ENCODE measurements around the gene EXOC4. TPM values are rescaled to one million over a fixed set of nuclear protein-coding genes. Genes with fewer than 3 reads are reported as not detected.

The EXOC4 gene
- total and polyA plus RNA-seq, 2 of the 13 experiments (the other 11 are each of a cell fraction or from before 2014, with no cell fraction given), result 22.5 to 39.0 TPM

DNA sequence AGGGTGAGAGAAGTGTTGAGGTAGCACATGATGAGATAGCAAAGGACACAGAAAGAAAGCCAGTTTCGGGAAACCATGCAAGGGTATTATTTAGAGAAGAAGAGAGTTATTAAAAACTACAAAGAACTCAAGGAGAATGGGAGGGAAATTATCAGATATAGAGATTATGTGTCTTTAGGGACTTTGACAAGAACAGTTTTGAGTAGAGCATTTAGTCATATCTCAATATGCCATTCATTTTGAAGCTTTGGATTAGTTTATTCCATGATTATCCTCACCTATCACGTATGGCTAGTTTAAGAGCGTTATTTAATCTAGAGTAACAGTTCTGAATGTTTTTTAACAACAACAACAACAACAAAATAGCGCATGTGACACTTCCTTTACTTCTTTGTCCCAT lies 409.4 kb downstream of the EXOC4 start (continued):
- TF ChIP-seq, protein P1, sequence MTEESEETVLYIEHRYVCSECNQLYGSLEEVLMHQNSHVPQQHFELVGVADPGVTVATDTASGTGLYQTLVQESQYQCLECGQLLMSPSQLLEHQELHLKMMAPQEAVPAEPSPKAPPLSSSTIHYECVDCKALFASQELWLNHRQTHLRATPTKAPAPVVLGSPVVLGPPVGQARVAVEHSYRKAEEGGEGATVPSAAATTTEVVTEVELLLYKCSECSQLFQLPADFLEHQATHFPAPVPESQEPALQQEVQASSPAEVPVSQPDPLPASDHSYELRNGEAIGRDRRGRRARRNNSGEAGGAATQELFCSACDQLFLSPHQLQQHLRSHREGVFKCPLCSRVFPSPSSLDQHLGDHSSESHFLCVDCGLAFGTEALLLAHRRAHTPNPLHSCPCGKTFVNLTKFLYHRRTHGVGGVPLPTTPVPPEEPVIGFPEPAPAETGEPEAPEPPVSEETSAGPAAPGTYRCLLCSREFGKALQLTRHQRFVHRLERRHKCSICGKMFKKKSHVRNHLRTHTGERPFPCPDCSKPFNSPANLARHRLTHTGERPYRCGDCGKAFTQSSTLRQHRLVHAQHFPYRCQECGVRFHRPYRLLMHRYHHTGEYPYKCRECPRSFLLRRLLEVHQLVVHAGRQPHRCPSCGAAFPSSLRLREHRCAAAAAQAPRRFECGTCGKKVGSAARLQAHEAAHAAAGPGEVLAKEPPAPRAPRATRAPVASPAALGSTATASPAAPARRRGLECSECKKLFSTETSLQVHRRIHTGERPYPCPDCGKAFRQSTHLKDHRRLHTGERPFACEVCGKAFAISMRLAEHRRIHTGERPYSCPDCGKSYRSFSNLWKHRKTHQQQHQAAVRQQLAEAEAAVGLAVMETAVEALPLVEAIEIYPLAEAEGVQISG (CRISPR knock-in tag; IDR thresholded peaks at IDR 0.05), result no peak
- TF ChIP-seq ELK4 (CRISPR knock-in tag; IDR thresholded peaks at IDR 0.05; ENCODE audit: borderline replicate concordance), result no peak
- TF ChIP-seq, protein P2, sequence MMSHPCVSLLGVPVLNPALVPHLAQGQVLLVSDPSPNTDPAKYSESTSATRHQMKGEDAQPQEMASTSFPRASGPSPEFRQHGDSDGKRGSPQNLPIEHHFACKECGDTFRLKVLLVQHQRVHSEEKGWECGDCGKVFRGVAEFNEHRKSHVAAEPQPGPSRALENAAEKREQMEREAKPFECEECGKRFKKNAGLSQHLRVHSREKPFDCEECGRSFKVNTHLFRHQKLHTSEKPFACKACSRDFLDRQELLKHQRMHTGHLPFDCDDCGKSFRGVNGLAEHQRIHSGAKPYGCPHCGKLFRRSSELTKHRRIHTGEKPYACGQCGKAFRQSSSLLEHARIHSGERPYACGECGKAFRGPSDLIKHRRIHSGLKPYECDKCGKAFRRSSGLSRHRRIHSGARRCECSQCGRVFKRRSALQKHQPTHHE (CRISPR knock-in tag; IDR thresholded peaks at IDR 0.05; ENCODE audit: borderline replicate concordance), result no peak
- no peak for TF ChIP-seq NKX3-1 (CRISPR knock-in tag; IDR thresholded peaks at IDR 0.05)
- TF ChIP-seq ELF4 (CRISPR knock-in tag; IDR thresholded peaks at IDR 0.05; ENCODE audit: borderline replicate concordance), result no peak

DNA sequence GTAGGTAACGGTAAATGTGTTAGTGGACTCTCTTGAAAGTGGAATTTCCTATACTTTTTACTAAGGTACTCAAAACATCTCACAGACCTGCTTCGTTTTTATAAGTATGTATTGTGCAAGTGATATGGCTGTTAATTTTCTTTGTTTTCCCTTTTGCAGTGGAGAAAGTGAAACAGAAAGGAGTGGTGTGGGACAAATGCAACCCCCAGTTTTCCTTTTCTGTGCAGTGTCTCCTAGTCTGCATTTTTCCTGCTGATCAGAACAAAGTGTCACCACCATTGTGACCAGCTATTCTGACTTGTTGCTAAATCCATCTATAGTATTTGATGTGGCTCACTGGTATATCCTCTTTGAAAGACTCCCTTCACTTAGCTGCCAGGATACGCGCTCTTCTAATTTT lies 410.0 kb downstream of the EXOC4 start:
- Histone ChIP-seq H3K4me2 (ENCODE audit: low read depth, low read length) (no peak overlapping the region), H3K36me3 (replicated peaks in 1 of 2; ENCODE audit: control insufficient read depth in 1 of 2, insufficient read depth in 2 of 2, low read length in 2 of 2) (no peaks in the 10 kb centered on the region), H3K27me3 (ENCODE audit: control insufficient read depth in 1 of 2, insufficient read depth in 2 of 2, low read length in 2 of 2) (no peaks in the 10 kb centered on the region), H3K4me1 (ENCODE audit: insufficient read depth, low read length) (no peaks in the 10 kb centered on the region), H3K27ac (ENCODE audit: extremely low read length, insufficient read depth, low read length) (no peak overlapping the region), H3K9me3 (ENCODE audit: low read length) (no peaks in the 10 kb centered on the region), H3K79me2 (ENCODE audit: insufficient read depth, low read length) (no peaks in the 10 kb centered on the region), H4K20me1 (ENCODE audit: insufficient read depth, low read length) (no peaks in the 10 kb centered on the region), H2AFZ (ENCODE audit: low read length) (no peak overlapping the region), H3K9ac (ENCODE audit: insufficient read depth, low read depth, low read length) (no peak overlapping the region), H3K4me3 (replicated peaks in 1 of 3; ENCODE audit: insufficient read depth in 1 of 3, low read depth in 2 of 3, low read length in 3 of 3) (no peak overlapping the region)
- no TSS peak for BruUV-seq (replicated peaks)
- ATAC-seq (no peak), FAIRE-seq (no peak), DNase-seq (ENCODE audit: low spot score) (no peak)
- intact Hi-C loops (cut with micrococcal nuclease; ENCODE audit: unreplicated experiment) (no loop called here), in situ Hi-C loops (cut with HindIII; ENCODE audit: extremely low pct_ligation_motif_present, low pct_unique_long_range_greater_than_20kb) (no loop called here)
- ChIA-PET POLR2A (no interaction called here), CTCF (ENCODE audit: low intra/inter-chr PET ratio, low total read pairs) (no interaction called here)
- 95% methylated on average over 4 of the region's 4 CpGs for WGBS (ENCODE audit: low lambda C conversion rate)
- TF ChIP-seq CBX5 (CRISPR knock-in tag; IDR thresholded peaks at IDR 0.05; ENCODE audit: borderline replicate concordance) (no peak), ZFP36 (IDR thresholded peaks at IDR 0.05; ENCODE audit: borderline replicate concordance, low read depth, low read length, partially characterized antibody) (no peak), ZNF44 (CRISPR knock-in tag; IDR thresholded peaks at IDR 0.05) (no peak), ZNF207 (IDR thresholded peaks at IDR 0.05; ENCODE audit: borderline replicate concordance) (no peak), ISX (CRISPR knock-in tag; conservative IDR thresholded peaks at IDR 0.05) (no peak), ZNF577 (CRISPR knock-in tag; IDR thresholded peaks at IDR 0.05; ENCODE audit: borderline replicate concordance, low read depth) (no peak), ZBTB37 (CRISPR knock-in tag; IDR thresholded peaks at IDR 0.05) (no peak), REPIN1 (CRISPR knock-in tag; IDR thresholded peaks at IDR 0.05; ENCODE audit: borderline replicate concordance, low read depth) (no peak), MED13 (CRISPR knock-in tag; IDR thresholded peaks at IDR 0.05) (no peak), YEATS2 (CRISPR knock-in tag; IDR thresholded peaks at IDR 0.05; ENCODE audit: borderline replicate concordance) (no peak)
- TF ChIP-seq, protein P3, sequence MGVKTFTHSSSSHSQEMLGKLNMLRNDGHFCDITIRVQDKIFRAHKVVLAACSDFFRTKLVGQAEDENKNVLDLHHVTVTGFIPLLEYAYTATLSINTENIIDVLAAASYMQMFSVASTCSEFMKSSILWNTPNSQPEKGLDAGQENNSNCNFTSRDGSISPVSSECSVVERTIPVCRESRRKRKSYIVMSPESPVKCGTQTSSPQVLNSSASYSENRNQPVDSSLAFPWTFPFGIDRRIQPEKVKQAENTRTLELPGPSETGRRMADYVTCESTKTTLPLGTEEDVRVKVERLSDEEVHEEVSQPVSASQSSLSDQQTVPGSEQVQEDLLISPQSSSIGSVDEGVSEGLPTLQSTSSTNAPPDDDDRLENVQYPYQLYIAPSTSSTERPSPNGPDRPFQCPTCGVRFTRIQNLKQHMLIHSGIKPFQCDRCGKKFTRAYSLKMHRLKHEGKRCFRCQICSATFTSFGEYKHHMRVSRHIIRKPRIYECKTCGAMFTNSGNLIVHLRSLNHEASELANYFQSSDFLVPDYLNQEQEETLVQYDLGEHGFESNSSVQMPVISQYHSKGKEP (CRISPR knock-in tag; IDR thresholded peaks at IDR 0.05), result no peak

Data from HepG2 (cell line).